Pancreas (tissue), 10 donors: ENCODE data around the gene PDCD1LG2. TPM values are rescaled to one million over a fixed set of nuclear protein-coding genes. Genes with fewer than 3 reads are reported as not detected.

Experiments
- ATAC-seq, 4 donors: fragments of 200-7000 bp; cut with Tn5 transposase; one replicate each; pipeline versions ENCODE4 v1.8.0 to v1.9.1; 2020; ENCODE audit warnings: mild to moderate bottlenecking in 4 of 4, moderate library complexity in 4 of 4
- DNase-seq, 6 donors: peaks; one replicate each; pipeline ENCODE4 v3.0.0-alpha.2; 2020
- FAIRE-seq: peaks from 2 replicates; lab custom pipeline; 2012; peaks lifted over from hg19 to GRCh38; lab: Jason Lieb, UNC
- H3K27ac ChIP-seq, 4 donors: fragments of 200-600 bp; sonication (generic); 1 replicate in 3 of 4; 2 replicates in 1 of 4; pipeline versions ENCODE4 v1.5.0 to v1.8.0; 2020
- H3K27me3 ChIP-seq, 4 donors: fragments of 200-600 bp; one replicate each; pipeline ENCODE4 v1.8.0; 2021
- H3K36me3 ChIP-seq, 3 donors: fragments of 200-600 bp; sonication (generic) in 1 of 3; one replicate each; pipeline versions ENCODE4 v1.5.0 to v1.8.0; 2020 to 2021
- H3K4me1 ChIP-seq, 3 donors: fragments of 200-600 bp; one replicate each; pipeline ENCODE4 v1.8.0; 2021
- H3K4me3 ChIP-seq, 4 donors: fragments of 200-600 bp; sonication (generic) in 2 of 4; one replicate each; pipeline versions ENCODE4 v1.5.0 to v1.8.0; 2020 to 2021
- H3K9me3 ChIP-seq, 4 donors: fragments of 200-600 bp; one replicate each; pipeline ENCODE4 v1.8.0; 2021
- WGBS, 2 donors: extraction: QIAGEN DNeasy Blood & Tissue Kit; methylation state at CpG; one replicate each; pipeline ENCODE4 v1.1.7; 2013; 5-methylcytosine and 5-hydroxymethylcytosine counted together
- intact Hi-C, 3 donors: fragments of 100-400 bp; cut with DNase I; formaldehyde crosslinking; loops; one replicate each; pipeline versions ENCODE4 v1.11.1 to v1.14.2; 2022
- polyA plus RNA-seq, 2 donors: library from polyadenylated mRNA; stranded (reverse); fragments of 200-250 nt; gene quantifications; one replicate each; pipeline ENCODE4 v1.2.3, GENCODE V29; 2013
- total RNA-seq, 6 donors: library from RNA; stranded (reverse); fragmentation: NEBNext Ultra II Directional in 4 of 6; extraction: Animal tissue kit (Norgen Biotek cat#: 25700) in 4 of 6; gene quantifications; one replicate each; pipeline versions ENCODE4 v1.2.1 to v1.2.4, GENCODE V29; 2021 to 2023
- TF ChIP-seq, protein P1 (sequence below), 4 donors: fragments of 200-600 bp; sonication (generic) in 3 of 4; IDR thresholded peaks; one replicate each; pipeline versions ENCODE4 v1.5.0 to v1.8.0; 2021; ENCODE audit warnings: antibody characterized with exemption in 4 of 4
- donor health status: healthy with polysubstance abuse.
- donor health status: DM: no; HTN: no; CAD: no; lungs with moderate emphysema.
- donor health status: DM: no; HTN: no; CAD: no.
- donor health status: control.
- donor health status: control.
- donor health status: Bipolar disorder and iron deficiency.
- donor health status: DM: yes; HTN: yes; CAD: no.
- donor health status: DM: no; HTN: no; CAD: no.
- donor health status: DM: no; HTN: no; CAD: no.
- donor health status: DM: yes; HTN: yes; CAD: no.

The PDCD1LG2 gene
- total and polyA plus RNA-seq, 8 donors, result 0.08 to 0.43 (median 0.17) TPM; not detected in 1

DNA sequence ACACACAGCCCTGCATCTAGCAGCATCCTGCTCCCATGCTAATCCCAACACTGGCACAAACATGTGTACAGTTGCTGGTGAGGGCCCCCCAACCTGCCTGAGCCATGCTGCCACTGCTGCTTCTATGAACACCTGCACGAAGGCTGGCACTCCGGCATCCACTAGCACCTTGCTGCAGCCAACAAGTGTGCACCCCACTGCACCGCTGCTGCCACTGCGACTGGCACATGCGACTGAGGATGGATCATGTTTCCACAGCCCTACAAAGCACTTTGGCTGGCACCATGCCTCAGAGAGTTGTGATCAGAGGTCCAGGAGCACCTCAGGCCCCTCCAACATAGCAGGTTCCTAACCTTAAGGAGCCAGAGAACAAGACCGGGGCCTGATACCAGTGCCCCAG is 7.8 kb upstream of the PDCD1LG2 start:
- Histone ChIP-seq H3K36me3 (no peaks in the 10 kb centered on the region), H3K27me3 (no peaks in the 10 kb centered on the region), H3K4me3 (no peak overlapping the region), H3K4me1 (no peaks in the 10 kb centered on the region), H3K9me3 (no peaks in the 10 kb centered on the region), H3K27ac (no peak overlapping the region)
- FAIRE-seq (no peak), ATAC-seq (no peak), DNase-seq (peak in 1 of 6 donors; percentile 37)
- TF ChIP-seq, protein P1, sequence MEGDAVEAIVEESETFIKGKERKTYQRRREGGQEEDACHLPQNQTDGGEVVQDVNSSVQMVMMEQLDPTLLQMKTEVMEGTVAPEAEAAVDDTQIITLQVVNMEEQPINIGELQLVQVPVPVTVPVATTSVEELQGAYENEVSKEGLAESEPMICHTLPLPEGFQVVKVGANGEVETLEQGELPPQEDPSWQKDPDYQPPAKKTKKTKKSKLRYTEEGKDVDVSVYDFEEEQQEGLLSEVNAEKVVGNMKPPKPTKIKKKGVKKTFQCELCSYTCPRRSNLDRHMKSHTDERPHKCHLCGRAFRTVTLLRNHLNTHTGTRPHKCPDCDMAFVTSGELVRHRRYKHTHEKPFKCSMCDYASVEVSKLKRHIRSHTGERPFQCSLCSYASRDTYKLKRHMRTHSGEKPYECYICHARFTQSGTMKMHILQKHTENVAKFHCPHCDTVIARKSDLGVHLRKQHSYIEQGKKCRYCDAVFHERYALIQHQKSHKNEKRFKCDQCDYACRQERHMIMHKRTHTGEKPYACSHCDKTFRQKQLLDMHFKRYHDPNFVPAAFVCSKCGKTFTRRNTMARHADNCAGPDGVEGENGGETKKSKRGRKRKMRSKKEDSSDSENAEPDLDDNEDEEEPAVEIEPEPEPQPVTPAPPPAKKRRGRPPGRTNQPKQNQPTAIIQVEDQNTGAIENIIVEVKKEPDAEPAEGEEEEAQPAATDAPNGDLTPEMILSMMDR (IDR thresholded peaks at IDR 0.05), result no peak
- 89 to 91% methylated on average over 6 of the region's 6 CpGs for WGBS, 2 donors
- intact Hi-C loops, result no loop called here

DNA sequence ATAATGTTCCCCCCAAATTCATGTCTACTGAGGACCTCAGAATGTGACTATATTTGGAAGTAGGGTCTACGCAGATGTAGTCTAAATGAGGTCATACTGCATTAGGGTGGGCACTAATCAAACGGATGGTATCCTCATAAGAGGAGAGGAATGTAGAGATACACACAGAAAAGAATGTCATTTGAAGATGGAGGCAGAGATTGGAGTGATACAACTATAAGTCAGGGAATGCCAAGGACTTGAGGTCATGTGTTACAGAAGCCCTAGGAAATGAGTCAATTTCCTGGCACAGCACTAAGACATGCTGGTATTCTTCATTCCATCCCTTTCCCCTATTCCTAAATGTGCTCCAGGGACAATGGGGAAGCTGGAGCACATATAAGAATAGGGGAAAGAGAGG is 758 bp upstream of the PDCD1LG2 start:
- no peak for FAIRE-seq
- no peak for DNase-seq
- Histone ChIP-seq H3K36me3 (no peaks in the 10 kb centered on the region), H3K27me3 (no peaks in the 10 kb centered on the region), H3K9me3 (no peaks in the 10 kb centered on the region), H3K27ac (peak overlapping the region in 1 of 4 donors; percentile 33), H3K4me1 (no peaks in the 10 kb centered on the region), H3K4me3 (no peak overlapping the region)
- intact Hi-C loops, result no loop called here
- peak in 1 of 4 donors; percentile 54 for ATAC-seq
- WGBS, 2 donors, result 52 to 60% methylated on average over 2 of the region's 2 CpGs
- TF ChIP-seq, protein P1 (IDR thresholded peaks at IDR 0.05), result no peak

DNA sequence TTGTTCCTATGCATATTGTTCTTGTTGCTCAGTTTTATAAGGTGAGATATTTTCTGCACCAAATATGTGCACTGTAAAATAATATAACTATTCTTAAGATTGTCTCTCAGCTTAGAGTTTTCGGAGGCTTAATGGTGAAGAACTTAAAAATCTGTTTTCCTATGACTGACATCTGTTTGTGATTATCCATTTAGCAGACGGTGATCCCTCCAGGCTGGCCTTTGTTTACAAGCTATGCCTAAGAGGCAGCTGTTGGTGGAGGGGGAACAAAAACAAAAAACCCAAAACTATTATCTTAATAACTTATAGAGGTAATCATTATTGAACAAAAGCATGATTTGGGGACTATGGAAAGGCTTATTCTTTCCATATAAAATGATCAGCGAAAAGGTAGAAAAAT is 658 bp downstream of the PDCD1LG2 start:
- no peaks in the 10 kb centered on the region for H3K27me3 ChIP-seq
- H3K27ac ChIP-seq, result no peak overlapping the region
- DNase-seq, result no peak
- WGBS, 2 donors, result 59 to 65% methylated on average over 3 of the region's 3 CpGs
- no peak overlapping the region for H3K4me3 ChIP-seq
- H3K9me3 ChIP-seq, result no peaks in the 10 kb centered on the region
- H3K4me1 ChIP-seq, result no peaks in the 10 kb centered on the region
- FAIRE-seq, result no peak
- TF ChIP-seq, protein P1 (IDR thresholded peaks at IDR 0.05), result no peak
- intact Hi-C loops, result no loop called here
- no peak for ATAC-seq
- no peaks in the 10 kb centered on the region for H3K36me3 ChIP-seq

DNA sequence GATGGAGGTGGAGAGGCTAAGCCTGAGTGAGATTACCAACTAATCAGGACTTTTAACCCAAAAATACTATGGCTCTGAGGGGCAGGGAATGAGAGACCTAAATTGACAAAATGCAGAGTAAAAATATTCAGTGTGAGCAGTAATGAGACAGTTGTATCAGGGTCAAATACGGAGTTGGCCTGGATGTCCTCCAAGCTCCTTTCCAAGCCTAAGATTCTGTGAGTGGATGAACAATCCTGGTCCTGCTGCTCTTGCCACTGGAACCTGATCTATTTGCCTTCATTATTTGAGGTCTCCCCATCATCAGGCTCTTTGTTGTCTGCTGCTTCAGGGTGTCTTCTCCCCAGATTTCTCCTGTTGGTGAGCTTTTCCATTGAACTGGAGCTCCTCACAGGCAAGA is 1.1 kb downstream of the PDCD1LG2 start:
- H3K9me3 ChIP-seq, result no peaks in the 10 kb centered on the region
- H3K36me3 ChIP-seq, result no peaks in the 10 kb centered on the region
- ATAC-seq, result no peak
- no peak for DNase-seq
- TF ChIP-seq, protein P1 (IDR thresholded peaks at IDR 0.05), result no peak
- intact Hi-C loops, result no loop called here
- no peak for FAIRE-seq
- no peaks in the 10 kb centered on the region for H3K27me3 ChIP-seq
- WGBS, 2 donors, result 57 to 81% methylated on average over 1 of the region's 1 CpG
- no peaks in the 10 kb centered on the region for H3K4me1 ChIP-seq
- no peak overlapping the region for H3K4me3 ChIP-seq
- no peak overlapping the region for H3K27ac ChIP-seq

DNA sequence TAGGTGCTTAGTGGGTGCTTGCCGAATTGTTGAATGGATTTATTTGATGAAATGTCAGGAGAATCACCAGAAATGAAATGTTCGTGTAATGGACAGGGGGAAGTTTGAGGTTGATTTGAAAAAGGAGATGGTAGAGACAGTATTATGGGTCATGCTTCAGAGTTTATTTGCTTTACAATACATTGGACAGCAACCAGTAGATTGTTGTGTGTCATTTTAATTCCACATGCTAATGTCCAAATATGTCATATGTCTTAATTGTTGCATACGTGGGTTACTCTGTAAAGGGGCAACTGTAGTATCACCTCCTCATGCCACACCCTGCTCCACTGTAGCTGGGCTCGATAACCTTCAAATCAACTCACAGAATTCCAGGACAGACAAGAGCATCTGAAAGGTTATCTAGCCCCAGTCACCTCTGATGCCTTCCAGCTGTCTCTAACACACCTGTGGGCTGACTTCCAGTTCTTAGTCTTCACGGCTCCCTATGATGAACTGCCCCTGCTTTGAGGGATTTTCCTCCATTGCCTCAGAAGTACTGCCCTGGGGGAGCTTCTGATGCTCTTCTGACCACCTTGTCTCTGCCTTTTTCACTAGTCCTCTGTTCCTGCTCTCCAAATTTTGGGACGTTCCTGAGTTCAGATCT is 1.7 kb downstream of the PDCD1LG2 start:
- H3K27me3 ChIP-seq, result no peaks in the 10 kb centered on the region
- H3K4me3 ChIP-seq, result no peak overlapping the region
- H3K9me3 ChIP-seq, result no peaks in the 10 kb centered on the region
- H3K36me3 ChIP-seq, result no peaks in the 10 kb centered on the region
- H3K27ac ChIP-seq, result no peak overlapping the region
- 44 to 52% methylated on average over 6 of the region's 6 CpGs for WGBS, 2 donors
- intact Hi-C loops, result no loop called here
- TF ChIP-seq, protein P1 (IDR thresholded peaks at IDR 0.05), result no peak
- ATAC-seq (no peak), DNase-seq (no peak), FAIRE-seq (no peak)
- no peaks in the 10 kb centered on the region for H3K4me1 ChIP-seq
